Testis (tissue), 2 donors: Measurements from ENCODE around the gene HNF4A.

Experiments
- POLR2A ChIP-seq: fragments of 450-650 bp; IDR thresholded peaks from one replicate; pipeline ENCODE4 v1.6.1; 2017; ENCODE audit warnings: antibody characterized with exemption, mild to moderate bottlenecking, moderate library complexity
- TF ChIP-seq, protein P1 (sequence below), 3 experiments: fragments of 450-650 bp in 2 of 3; fragments of 200-600 bp in 1 of 3; sonication (generic) in 1 of 3; IDR thresholded peaks; one replicate each; pipeline ENCODE4 v1.5.1; 2016 to 2019; ENCODE audit warnings: antibody characterized with exemption in 3 of 3, mild to moderate bottlenecking in 2 of 3, moderate library complexity in 1 of 3

DNA sequence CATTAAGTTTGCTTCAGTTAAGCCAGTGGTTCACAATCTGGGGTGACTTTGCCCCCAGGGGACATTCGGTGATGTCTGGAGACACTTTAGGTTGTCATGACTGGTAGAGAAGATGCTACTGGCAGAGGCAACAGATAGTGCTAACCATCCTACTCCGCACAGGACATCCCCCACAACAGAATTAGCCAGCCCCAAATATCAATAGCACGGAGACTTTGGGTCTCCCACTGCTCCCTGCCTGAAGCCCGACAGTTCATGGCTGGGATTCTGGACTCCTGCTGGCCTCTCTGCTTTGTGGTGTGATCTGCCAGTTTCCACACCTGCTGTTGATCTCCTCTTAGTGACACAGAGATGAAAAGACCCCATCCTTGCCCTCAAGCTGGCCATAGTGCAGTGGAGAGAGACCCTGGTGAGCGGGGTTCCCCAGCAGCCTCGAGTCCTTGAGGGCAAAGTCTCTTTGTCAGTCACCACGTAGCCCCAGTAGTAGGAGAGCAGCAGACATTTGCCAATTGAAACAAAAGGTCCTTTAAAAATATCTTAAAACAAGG is 95.5 kb downstream of the HNF4A start:
- TF ChIP-seq, protein P1, sequence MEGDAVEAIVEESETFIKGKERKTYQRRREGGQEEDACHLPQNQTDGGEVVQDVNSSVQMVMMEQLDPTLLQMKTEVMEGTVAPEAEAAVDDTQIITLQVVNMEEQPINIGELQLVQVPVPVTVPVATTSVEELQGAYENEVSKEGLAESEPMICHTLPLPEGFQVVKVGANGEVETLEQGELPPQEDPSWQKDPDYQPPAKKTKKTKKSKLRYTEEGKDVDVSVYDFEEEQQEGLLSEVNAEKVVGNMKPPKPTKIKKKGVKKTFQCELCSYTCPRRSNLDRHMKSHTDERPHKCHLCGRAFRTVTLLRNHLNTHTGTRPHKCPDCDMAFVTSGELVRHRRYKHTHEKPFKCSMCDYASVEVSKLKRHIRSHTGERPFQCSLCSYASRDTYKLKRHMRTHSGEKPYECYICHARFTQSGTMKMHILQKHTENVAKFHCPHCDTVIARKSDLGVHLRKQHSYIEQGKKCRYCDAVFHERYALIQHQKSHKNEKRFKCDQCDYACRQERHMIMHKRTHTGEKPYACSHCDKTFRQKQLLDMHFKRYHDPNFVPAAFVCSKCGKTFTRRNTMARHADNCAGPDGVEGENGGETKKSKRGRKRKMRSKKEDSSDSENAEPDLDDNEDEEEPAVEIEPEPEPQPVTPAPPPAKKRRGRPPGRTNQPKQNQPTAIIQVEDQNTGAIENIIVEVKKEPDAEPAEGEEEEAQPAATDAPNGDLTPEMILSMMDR (IDR thresholded peaks at IDR 0.05), result no peak
- no peak for TF ChIP-seq POLR2A
